MM.1S (cell line): ENCODE results near the gene CTNNBL1.

ENCODE experiments used
- DNase-seq: peaks from one replicate; pipeline ENCODE4 v3.0.0-alpha.2; 2015
- H2AFZ ChIP-seq: fragments of 300-600 bp; sonication (generic); 2 replicates; pipeline ENCODE4 v1.6.0; 2016; ENCODE audit warnings: antibody characterized with exemption, low read length
- H3F3A ChIP-seq: fragments of 300-600 bp; sonication (generic); 2 replicates; pipeline ENCODE4 v1.6.1; 2016; ENCODE audit warnings: mild to moderate bottlenecking, antibody characterized with exemption, low read length, moderate library complexity, mixed read lengths; ENCODE audit not compliant: insufficient read depth
- H3K27ac ChIP-seq: fragments of 300-600 bp; sonication (generic); 2 replicates; pipeline ENCODE4 v1.5.1; 2016; ENCODE audit warnings: mild to moderate bottlenecking, low read length
- H3K27me3 ChIP-seq: fragments of 300-600 bp; sonication (generic); replicated peaks from 2 replicates; pipeline ENCODE4 v1.6.0; 2016; ENCODE audit warnings: low read length; ENCODE audit not compliant: insufficient read depth
- H3K36me3 ChIP-seq: fragments of 300-600 bp; sonication (generic); replicated peaks from 2 replicates; pipeline ENCODE4 v1.6.1; 2016; ENCODE audit warnings: mild to moderate bottlenecking, low read length, mixed read lengths; ENCODE audit not compliant: insufficient read depth
- H3K4me1 ChIP-seq: fragments of 300-600 bp; sonication (generic); 2 replicates; pipeline ENCODE4 v1.6.1; 2016; ENCODE audit warnings: low read length, mixed read lengths
- H3K4me2 ChIP-seq: fragments of 300-600 bp; sonication (generic); 2 replicates; pipeline ENCODE4 v1.6.0; 2016; ENCODE audit warnings: low read depth, low read length
- H3K4me3 ChIP-seq: fragments of 300-600 bp; sonication (generic); 2 replicates; pipeline ENCODE4 v1.5.1; 2016; ENCODE audit warnings: low read length, mixed read lengths
- H3K79me2 ChIP-seq: fragments of 300-600 bp; sonication (generic); 2 replicates; pipeline ENCODE4 v1.6.1; 2016; ENCODE audit warnings: mixed run types, low read length, mixed read lengths
- H3K9ac ChIP-seq: fragments of 300-600 bp; sonication (generic); 2 replicates; pipeline ENCODE4 v1.6.1; 2016; ENCODE audit warnings: low read length, mixed read lengths
- H3K9me2 ChIP-seq: fragments of 300-600 bp; sonication (generic); replicated peaks from 2 replicates; pipeline ENCODE4 v1.6.1; 2016; ENCODE audit warnings: mild to moderate bottlenecking, low read length, mixed read lengths; ENCODE audit not compliant: insufficient read depth
- H3K9me3 ChIP-seq: fragments of 300-600 bp; sonication (generic); replicated peaks from 2 replicates; pipeline ENCODE4 v1.6.1; 2016; ENCODE audit warnings: mild to moderate bottlenecking, low read length, mixed read lengths; ENCODE audit not compliant: insufficient read depth
- H4K20me1 ChIP-seq: fragments of 300-600 bp; sonication (generic); 2 replicates; pipeline ENCODE4 v1.6.1; 2016; ENCODE audit warnings: mild to moderate bottlenecking, low read length, moderate library complexity, mixed read lengths; ENCODE audit not compliant: insufficient read depth
- CTCF ChIP-seq: fragments of 300-600 bp; sonication (generic); IDR thresholded peaks from 2 replicates; pipeline ENCODE4 v1.5.1; 2016; ENCODE audit warnings: antibody characterized with exemption, low read length, mixed read lengths
- EZH2 ChIP-seq: fragments of 300-600 bp; sonication (generic); optimal IDR thresholded peaks from 2 replicates; pipeline ENCODE3; 2017; ENCODE audit warnings: low read depth, mild to moderate bottlenecking, antibody characterized with exemption, low read length, mixed read lengths
- EZH2phosphoT487 ChIP-seq: fragments of 300-600 bp; sonication (generic); IDR thresholded peaks from 2 replicates; pipeline ENCODE4 v1.6.1; 2018; ENCODE audit warnings: antibody characterized with exemption, low read length

Gene CTNNBL1

DNA sequence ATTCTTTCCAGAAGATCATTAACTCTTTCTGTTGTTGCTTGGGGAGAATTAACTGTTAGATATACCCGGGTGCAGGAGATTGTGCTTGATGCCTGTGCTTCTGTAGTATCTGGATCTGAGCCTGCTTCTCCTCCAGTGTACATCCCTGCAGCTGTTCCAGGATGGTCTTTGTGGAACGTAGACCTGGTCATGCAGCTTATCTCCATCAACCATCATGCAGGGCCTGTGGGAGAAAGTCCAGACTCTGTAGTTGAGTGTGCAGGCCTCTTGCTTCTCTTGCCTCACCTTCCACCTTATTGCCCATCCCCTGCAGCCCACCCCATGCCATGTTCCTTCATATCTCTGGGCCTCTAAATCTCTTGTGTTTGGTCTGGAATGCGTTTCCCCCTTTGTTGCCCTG, 133.8 kb downstream of the CTNNBL1 start:
- no peak for DNase-seq
- TF ChIP-seq EZH2phosphoT487 (no peak), CTCF (no peak), EZH2 (no peak)
- H3K79me2 ChIP-seq: no peaks in the 10 kb centered on the region
- no peak overlapping the region for H3K4me3 ChIP-seq
- H3K9ac ChIP-seq: no peak overlapping the region
- no peaks in the 10 kb centered on the region for H3K27me3 ChIP-seq
- H3K4me2 ChIP-seq: no peak overlapping the region
- H3K9me3 ChIP-seq: no peaks in the 10 kb centered on the region
- no peaks in the 10 kb centered on the region for H3F3A ChIP-seq
- no peaks in the 10 kb centered on the region for H3K4me1 ChIP-seq
- no peak overlapping the region for H2AFZ ChIP-seq
- H4K20me1 ChIP-seq: no peaks in the 10 kb centered on the region
- H3K27ac ChIP-seq: no peak overlapping the region
- no peaks in the 10 kb centered on the region for H3K36me3 ChIP-seq
- no peaks in the 10 kb centered on the region for H3K9me2 ChIP-seq

DNA sequence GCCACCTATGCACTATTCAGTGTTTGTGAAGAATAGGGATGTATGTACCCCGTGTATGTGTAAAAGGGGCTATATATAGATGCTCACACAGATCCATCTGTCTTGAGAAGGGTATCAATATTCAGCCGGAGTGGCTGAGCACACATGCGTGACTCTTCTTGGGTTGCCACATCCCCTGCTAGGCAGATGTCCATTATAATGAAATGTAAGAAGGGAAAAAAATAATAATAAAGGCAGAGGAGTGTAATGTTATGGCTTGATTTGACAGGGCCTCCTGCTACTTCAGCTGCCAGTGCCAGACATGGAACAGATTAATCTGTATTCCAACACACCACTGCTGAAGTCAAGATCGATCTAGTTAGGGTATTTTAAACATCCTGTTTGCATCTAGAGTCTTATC, 134.9 kb downstream of the CTNNBL1 start:
- Histone ChIP-seq H3K4me1 (no peaks in the 10 kb centered on the region), H3K9me3 (no peaks in the 10 kb centered on the region), H3K9ac (no peak overlapping the region), H3K27me3 (no peaks in the 10 kb centered on the region), H4K20me1 (no peaks in the 10 kb centered on the region), H3F3A (no peaks in the 10 kb centered on the region), H3K27ac (no peak overlapping the region), H3K4me3 (no peak overlapping the region), H2AFZ (no peak overlapping the region), H3K4me2 (no peak overlapping the region), H3K36me3 (no peaks in the 10 kb centered on the region), H3K79me2 (no peaks in the 10 kb centered on the region), H3K9me2 (no peaks in the 10 kb centered on the region)
- no peak for TF ChIP-seq EZH2phosphoT487
- TF ChIP-seq CTCF: no peak
- no peak for TF ChIP-seq EZH2
- no peak for DNase-seq

DNA sequence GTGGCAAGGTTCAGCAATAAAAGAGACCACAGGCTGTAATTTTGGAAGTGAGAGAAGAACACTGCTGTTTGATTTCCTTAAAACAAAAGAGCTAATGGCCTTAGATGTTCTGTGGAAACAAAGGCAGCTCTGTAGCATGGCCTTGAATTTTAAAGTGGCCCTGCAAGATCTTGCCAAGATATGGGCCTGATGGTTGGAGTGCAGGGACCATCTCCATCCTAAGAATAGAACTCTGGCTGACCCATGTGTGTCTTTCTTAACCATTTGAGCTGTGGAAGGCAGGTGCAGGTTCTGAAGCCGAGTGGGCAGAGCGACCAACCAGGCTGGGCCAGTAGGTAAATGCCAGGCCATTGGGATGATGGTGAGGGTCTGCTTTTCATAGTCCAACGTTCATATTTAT, 135.3 kb downstream of the CTNNBL1 start:
- H3K27me3 ChIP-seq: no peaks in the 10 kb centered on the region
- no peak overlapping the region for H3K27ac ChIP-seq
- no peaks in the 10 kb centered on the region for H4K20me1 ChIP-seq
- no peak for DNase-seq
- H3K36me3 ChIP-seq: no peaks in the 10 kb centered on the region
- TF ChIP-seq EZH2phosphoT487: no peak
- TF ChIP-seq CTCF: no peak
- no peak for TF ChIP-seq EZH2
- H3F3A ChIP-seq: no peaks in the 10 kb centered on the region
- H3K9ac ChIP-seq: no peak overlapping the region
- H2AFZ ChIP-seq: no peak overlapping the region
- no peaks in the 10 kb centered on the region for H3K79me2 ChIP-seq
- H3K4me2 ChIP-seq: no peak overlapping the region
- no peak overlapping the region for H3K4me3 ChIP-seq
- no peaks in the 10 kb centered on the region for H3K4me1 ChIP-seq
- no peaks in the 10 kb centered on the region for H3K9me3 ChIP-seq
- H3K9me2 ChIP-seq: no peaks in the 10 kb centered on the region
